PC-3 (cell line): ENCODE results near the gene IL20. TPM values are rescaled to one million over a fixed set of nuclear protein-coding genes. Genes with fewer than 3 reads are reported as not detected.

Experiments
- ATAC-seq: fragments of 200-7000 bp; cut with Tn5 transposase; 2 replicates; pipeline ENCODE4 v1.9.1; 2020; ENCODE audit warnings: mild to moderate bottlenecking, moderate library complexity
- BruUV-seq: library from RNA; stranded (reverse); fragments of 400-500 nt; replicated peaks from 2 replicates; lab custom pipeline; 2021; lab: Mats Ljungman, UMichigan
- CTCF ChIA-PET: fragments of 300-600 bp; sonication (Branson Sonifier 250); formaldehyde crosslinking; loops from one replicate; lab custom pipeline; 2022; ENCODE audit warnings: antibody characterized with exemption; lab: Charles Lee
- POLR2A ChIA-PET: fragments of 300-600 bp; sonication (Branson Sonifier 250); formaldehyde crosslinking; loops from one replicate; lab custom pipeline; 2022; ENCODE audit warnings: antibody characterized with exemption; ENCODE audit not compliant: unreplicated experiment; lab: Charles Lee
- DNase-seq: peaks from one replicate; pipeline ENCODE4 v3.0.0-alpha.2; 2015
- H2AFZ ChIP-seq: fragments of 300-600 bp; sonication (generic); 2 replicates; pipeline ENCODE4 v1.6.0; 2016; ENCODE audit warnings: antibody characterized with exemption, low read length
- H3F3A ChIP-seq: fragments of 300-600 bp; sonication (generic); one replicate; pipeline ENCODE4 v1.6.0; 2017; ENCODE audit warnings: antibody characterized with exemption, low read length, control low read depth, mild to moderate bottlenecking; ENCODE audit not compliant: unreplicated experiment
- H3K27ac ChIP-seq: fragments of 300-600 bp; sonication (generic); 2 replicates; pipeline ENCODE4 v1.5.1; 2016; ENCODE audit warnings: mild to moderate bottlenecking, low read length
- H3K27me3 ChIP-seq: fragments of 300-600 bp; sonication (generic); 2 replicates; pipeline ENCODE4 v1.6.1; 2016; ENCODE audit warnings: low read length, mixed read lengths
- H3K36me3 ChIP-seq: fragments of 300-600 bp; sonication (generic); 2 replicates; pipeline ENCODE4 v1.6.1; 2016; ENCODE audit warnings: low read depth, mixed run types, low read length, mixed read lengths
- H3K4me1 ChIP-seq: fragments of 300-600 bp; sonication (generic); 2 replicates; pipeline ENCODE4 v1.5.1; 2016; ENCODE audit warnings: low read length; ENCODE audit not compliant: insufficient read depth
- H3K4me2 ChIP-seq: fragments of 300-600 bp; sonication (generic); 2 replicates; pipeline ENCODE4 v1.6.0; 2016; ENCODE audit warnings: low read length
- H3K4me3 ChIP-seq: fragments of 300-600 bp; sonication (generic); 2 replicates; pipeline ENCODE4 v1.5.1; 2016; ENCODE audit warnings: mild to moderate bottlenecking, low read length, mixed read lengths
- H3K79me2 ChIP-seq: fragments of 300-600 bp; sonication (generic); 2 replicates; pipeline ENCODE4 v1.6.1; 2017; ENCODE audit warnings: low read length, mixed read lengths
- H3K9ac ChIP-seq: fragments of 300-600 bp; sonication (generic); 2 replicates; pipeline ENCODE4 v1.6.0; 2016; ENCODE audit warnings: mild to moderate bottlenecking, low read length
- H3K9me2 ChIP-seq: fragments of 300-600 bp; sonication (generic); replicated peaks from 2 replicates; pipeline ENCODE4 v1.6.1; 2016; ENCODE audit warnings: mixed run types, low read length, mixed read lengths
- H3K9me3 ChIP-seq: fragments of 300-600 bp; sonication (generic); 2 replicates; pipeline ENCODE4 v1.6.1; 2016; ENCODE audit warnings: low read length, mixed read lengths
- H4K20me1 ChIP-seq: fragments of 300-600 bp; sonication (generic); 2 replicates; pipeline ENCODE4 v1.6.1; 2016; ENCODE audit warnings: low read length, mixed read lengths
- EZH2 ChIP-seq: fragments of 300-600 bp; sonication (generic); IDR thresholded peaks from one replicate; pipeline ENCODE4 v1.6.1; 2017; ENCODE audit warnings: antibody characterized with exemption, mild to moderate bottlenecking, low read length; ENCODE audit not compliant: unreplicated experiment
- EZH2phosphoT487 ChIP-seq: fragments of 300-600 bp; sonication (generic); IDR thresholded peaks from 2 replicates; pipeline ENCODE4 v1.6.1; 2018; ENCODE audit warnings: mild to moderate bottlenecking, antibody characterized with exemption, low read length, borderline replicate concordance
- intact Hi-C: fragments of 100-400 bp; cut with micrococcal nuclease; formaldehyde crosslinking; loops from 2 replicates; pipeline ENCODE4 v1.9.0; 2023
- total RNA-seq: library from RNA; depleted of rRNA; stranded (reverse); fragments of >200 nt; gene quantifications from 2 replicates; pipeline ENCODE4 v1.2.3, GENCODE V29; 2014
- TF ChIP-seq, protein P1 (sequence below): fragments of 300-600 bp; sonication (generic); conservative IDR thresholded peaks from 2 replicates; pipeline ENCODE4 v1.5.1; 2017; ENCODE audit warnings: antibody characterized with exemption, low read depth, mild to moderate bottlenecking, low read length

Gene IL20
- total RNA-seq, 1 experiment from 2014 or later, result not detected

DNA sequence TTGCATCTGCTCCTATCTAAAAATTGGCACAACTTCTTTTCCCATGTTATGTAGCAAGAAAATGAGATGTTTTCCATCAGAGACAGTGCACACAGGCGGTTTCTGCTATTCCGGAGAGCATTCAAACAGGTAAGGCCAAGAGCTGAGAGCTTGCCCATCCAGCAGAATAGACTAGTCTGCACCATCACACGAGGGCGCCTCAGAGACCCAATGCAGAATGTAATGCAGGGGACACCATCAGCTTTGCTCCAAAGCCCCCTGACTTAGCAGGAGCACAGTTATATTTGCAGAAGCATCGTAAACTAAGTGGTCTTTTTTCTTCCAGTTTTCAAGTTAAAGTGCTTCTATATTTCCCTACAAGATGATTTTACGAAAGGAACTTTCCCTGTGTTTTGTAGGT is 36.5 kb downstream of the IL20 start:
- peaks cover 46% of the 10 kb centered on the region for H3K4me1 ChIP-seq
- no peaks in the 10 kb centered on the region for H3K79me2 ChIP-seq
- H2AFZ ChIP-seq, result no peak overlapping the region
- no peaks in the 10 kb centered on the region for H3F3A ChIP-seq
- H3K4me3 ChIP-seq, result no peak overlapping the region
- CTCF ChIA-PET, result no interaction called here
- H3K27ac ChIP-seq, result no peak overlapping the region
- 0 out of 2 replicates have a peak, but pooled peaks cover 2% of the 10 kb centered on the region for H3K36me3 ChIP-seq
- no peak for ATAC-seq
- intact Hi-C loops, result no loop called here
- no peak overlapping the region for H3K4me2 ChIP-seq
- no peaks in the 10 kb centered on the region for H3K27me3 ChIP-seq
- no peaks in the 10 kb centered on the region for H3K9me3 ChIP-seq
- peaks cover 4% of the 10 kb centered on the region; the same call in 1 of the 2 replicates for H3K9me2 ChIP-seq
- DNase-seq, result no peak
- POLR2A ChIA-PET, result no interaction called here
- BruUV-seq, result no TSS peak
- no peaks in the 10 kb centered on the region for H4K20me1 ChIP-seq
- TF ChIP-seq EZH2 (no peak), EZH2phosphoT487 (no peak)
- TF ChIP-seq, protein P1, sequence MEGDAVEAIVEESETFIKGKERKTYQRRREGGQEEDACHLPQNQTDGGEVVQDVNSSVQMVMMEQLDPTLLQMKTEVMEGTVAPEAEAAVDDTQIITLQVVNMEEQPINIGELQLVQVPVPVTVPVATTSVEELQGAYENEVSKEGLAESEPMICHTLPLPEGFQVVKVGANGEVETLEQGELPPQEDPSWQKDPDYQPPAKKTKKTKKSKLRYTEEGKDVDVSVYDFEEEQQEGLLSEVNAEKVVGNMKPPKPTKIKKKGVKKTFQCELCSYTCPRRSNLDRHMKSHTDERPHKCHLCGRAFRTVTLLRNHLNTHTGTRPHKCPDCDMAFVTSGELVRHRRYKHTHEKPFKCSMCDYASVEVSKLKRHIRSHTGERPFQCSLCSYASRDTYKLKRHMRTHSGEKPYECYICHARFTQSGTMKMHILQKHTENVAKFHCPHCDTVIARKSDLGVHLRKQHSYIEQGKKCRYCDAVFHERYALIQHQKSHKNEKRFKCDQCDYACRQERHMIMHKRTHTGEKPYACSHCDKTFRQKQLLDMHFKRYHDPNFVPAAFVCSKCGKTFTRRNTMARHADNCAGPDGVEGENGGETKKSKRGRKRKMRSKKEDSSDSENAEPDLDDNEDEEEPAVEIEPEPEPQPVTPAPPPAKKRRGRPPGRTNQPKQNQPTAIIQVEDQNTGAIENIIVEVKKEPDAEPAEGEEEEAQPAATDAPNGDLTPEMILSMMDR, result no peak
- no peak overlapping the region for H3K9ac ChIP-seq

DNA sequence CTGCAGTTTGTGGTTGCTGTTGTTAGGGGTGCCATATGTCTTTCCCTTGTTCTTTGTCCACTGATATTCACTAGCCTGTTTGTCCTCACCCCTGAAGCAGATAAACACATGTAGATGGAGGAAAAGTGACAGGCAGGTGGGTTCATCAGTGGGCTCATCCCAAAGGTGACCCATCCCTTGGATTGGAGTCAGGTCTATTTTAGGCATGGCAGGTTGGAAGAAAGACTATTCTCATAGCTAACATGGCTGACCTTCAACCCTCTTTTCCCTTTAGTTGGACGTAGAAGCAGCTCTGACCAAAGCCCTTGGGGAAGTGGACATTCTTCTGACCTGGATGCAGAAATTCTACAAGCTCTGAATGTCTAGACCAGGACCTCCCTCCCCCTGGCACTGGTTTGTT is 37.3 kb downstream of the IL20 start:
- BruUV-seq, result no TSS peak
- H3F3A ChIP-seq, result no peaks in the 10 kb centered on the region
- H3K4me1 ChIP-seq, result peaks cover 39% of the 10 kb centered on the region
- H3K9me2 ChIP-seq, result peaks cover 4% of the 10 kb centered on the region; the same call in 1 of the 2 replicates
- H3K27me3 ChIP-seq, result no peaks in the 10 kb centered on the region
- H3K36me3 ChIP-seq, result 0 out of 2 replicates have a peak, but pooled peaks cover 2% of the 10 kb centered on the region
- ChIA-PET POLR2A (no interaction called here), CTCF (no interaction called here)
- H3K9me3 ChIP-seq, result no peaks in the 10 kb centered on the region
- ATAC-seq (no peak), DNase-seq (no peak)
- H3K4me2 ChIP-seq, result no peak overlapping the region
- no peak overlapping the region for H3K4me3 ChIP-seq
- no peaks in the 10 kb centered on the region for H3K79me2 ChIP-seq
- no peak overlapping the region for H2AFZ ChIP-seq
- intact Hi-C loops, result no loop called here
- no peaks in the 10 kb centered on the region for H4K20me1 ChIP-seq
- H3K9ac ChIP-seq, result no peak overlapping the region
- H3K27ac ChIP-seq, result no peak overlapping the region
- TF ChIP-seq EZH2phosphoT487 (no peak), EZH2 (no peak)

DNA sequence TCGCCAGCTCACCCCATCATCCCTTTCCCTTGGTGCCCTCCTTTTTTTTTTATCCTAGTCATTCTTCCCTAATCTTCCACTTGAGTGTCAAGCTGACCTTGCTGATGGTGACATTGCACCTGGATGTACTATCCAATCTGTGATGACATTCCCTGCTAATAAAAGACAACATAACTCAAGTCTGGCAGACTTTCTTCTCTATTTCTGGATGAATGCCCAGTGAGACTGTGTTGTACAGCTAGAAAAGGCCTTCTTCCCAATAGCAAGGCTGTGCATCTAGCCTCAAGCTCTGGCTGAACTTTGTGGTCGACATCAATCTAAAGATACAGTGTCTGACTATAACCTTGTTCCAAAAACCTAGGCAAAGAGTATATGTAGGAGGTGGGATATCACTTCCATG is 38.3 kb downstream of the IL20 start:
- intact Hi-C loops, result no loop called here
- TF ChIP-seq, protein P1, result no peak
- no peak for TF ChIP-seq EZH2
- no peak for TF ChIP-seq EZH2phosphoT487
- Histone ChIP-seq H3K9me2 (peaks cover 4% of the 10 kb centered on the region; the same call in 1 of the 2 replicates), H4K20me1 (no peaks in the 10 kb centered on the region), H3K4me2 (no peak overlapping the region), H3K4me1 (peaks cover 39% of the 10 kb centered on the region), H3F3A (peaks cover 4% of the 10 kb centered on the region), H3K27me3 (no peaks in the 10 kb centered on the region), H3K79me2 (no peaks in the 10 kb centered on the region), H3K9ac (no peak overlapping the region), H3K36me3 (0 out of 2 replicates have a peak, but pooled peaks cover 2% of the 10 kb centered on the region), H3K9me3 (no peaks in the 10 kb centered on the region), H3K27ac (no peak overlapping the region), H2AFZ (no peak overlapping the region), H3K4me3 (no peak overlapping the region)
- ATAC-seq (no peak), DNase-seq (no peak)
- no TSS peak for BruUV-seq
- CTCF ChIA-PET, result no interaction called here
- POLR2A ChIA-PET, result no interaction called here
